Activated CD8-positive, alpha-beta memory T cell treated with anti-CD3 and anti-CD28 coated beads, Interleukin-2, amount 50 U/mL, for 1 hour (primary cell): ENCODE measurements around the gene NCAPG.

Experiments
- DNase-seq: peaks from one replicate; pipeline ENCODE4 v3.0.0-alpha.2; 2020; ENCODE audit errors: extremely low read depth

NCAPG gene

DNA sequence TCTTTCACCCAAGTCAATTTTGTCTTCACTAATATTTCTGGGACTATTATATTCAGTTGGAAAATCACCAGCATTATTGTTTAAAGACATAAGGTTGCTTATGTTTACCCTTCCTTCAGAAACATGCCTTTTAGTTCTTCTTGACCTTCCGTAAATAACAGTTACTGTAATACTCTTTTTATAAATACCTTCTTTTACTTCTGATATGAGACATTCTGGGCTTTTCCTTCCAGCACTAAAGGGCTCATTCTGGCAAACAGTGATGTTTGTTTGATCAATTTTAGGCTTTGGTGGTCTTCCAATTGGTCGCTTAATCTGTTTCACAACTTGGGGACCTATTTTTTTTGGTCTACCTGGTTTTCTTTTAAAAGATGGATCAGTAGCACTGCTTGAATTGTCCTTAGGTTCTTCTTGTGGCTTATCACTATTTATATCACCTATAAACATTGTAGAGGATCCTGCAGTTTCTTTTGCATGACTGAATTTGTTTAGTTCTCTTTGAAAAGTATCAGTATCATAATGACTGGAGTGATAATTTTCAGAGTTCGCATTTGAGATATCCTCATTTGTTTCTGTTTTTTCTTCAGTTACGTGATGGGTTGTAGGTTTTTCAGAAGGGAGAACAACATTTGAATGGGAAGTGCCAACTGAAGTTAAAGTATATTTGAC, 64.8 kb downstream of the NCAPG start:
- no peak for DNase-seq

DNA sequence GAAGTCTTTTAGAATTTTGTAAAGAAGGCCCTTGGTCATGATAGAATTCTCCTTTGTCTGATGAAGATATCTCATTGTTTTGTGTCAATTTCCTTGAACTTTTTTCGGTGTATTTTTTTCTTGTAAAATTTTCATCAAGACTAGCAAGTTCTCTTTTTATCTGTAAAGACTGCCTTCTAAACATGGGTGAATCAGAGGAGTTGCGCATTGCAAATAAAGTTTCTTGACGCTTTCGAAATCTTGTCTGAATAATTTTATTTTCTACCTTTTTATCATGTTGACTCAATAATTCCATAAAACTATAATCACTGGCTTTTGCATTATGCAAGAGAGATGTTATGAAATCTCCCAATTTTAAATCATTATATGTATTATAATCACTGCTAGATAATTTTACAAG, 66.2 kb downstream of the NCAPG start:
- no peak for DNase-seq

DNA sequence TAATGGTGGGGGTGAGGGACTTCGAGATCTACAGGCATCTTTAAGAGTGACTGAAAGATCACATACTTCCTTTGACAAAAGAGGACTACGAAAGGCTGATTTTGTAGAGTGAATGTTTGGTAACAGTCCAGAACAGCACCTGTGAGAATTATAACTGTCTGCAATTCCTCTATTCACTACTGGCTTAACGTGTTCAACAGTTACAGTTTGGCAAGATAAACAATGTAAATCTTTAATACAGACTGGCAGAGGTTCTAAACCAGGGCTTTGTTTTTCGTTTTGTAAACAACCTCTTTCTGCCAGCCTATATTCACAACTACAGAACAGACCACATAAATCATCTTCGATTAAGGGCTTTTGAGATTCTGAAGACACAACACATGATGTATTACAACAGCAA, 66.9 kb downstream of the NCAPG start:
- DNase-seq, result no peak

DNA sequence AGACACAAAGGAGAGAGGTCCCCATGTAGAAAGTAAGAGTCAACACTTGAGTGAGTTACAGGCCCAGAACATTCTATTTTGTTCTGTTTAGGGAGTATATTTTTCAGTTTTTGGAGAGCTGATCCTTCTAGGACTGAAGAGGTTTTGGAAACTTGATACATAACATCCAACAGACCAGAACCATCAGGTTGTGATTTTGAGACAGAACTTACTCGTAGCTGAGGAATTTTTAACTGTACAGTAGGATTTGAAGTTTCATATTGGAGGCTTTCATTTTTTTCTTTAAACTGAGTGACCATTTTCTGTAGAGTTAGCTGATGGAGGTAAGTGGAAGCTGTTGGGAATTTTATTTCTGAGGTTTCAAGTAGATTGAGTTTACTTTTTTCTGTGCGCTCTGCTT, 73.3 kb downstream of the NCAPG start:
- DNase-seq, result no peak

DNA sequence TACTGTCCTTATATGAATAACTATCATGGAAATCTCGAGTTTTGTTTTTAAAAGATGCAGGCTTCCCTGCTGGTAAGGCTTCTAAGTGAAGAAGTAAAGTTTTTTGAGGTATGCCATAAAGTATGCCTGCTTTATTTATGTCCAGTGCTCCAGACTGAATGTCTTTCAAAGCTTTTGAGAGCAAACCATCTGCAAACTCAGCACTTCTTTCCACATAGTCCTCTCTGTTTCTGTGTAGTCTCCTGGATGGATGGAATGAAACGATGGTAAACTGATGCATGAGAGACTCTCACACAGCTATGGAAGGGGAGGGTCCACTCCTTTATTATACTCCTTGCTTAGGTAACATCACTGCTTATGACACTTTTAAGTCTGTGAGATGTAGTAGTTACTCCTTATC, 73.7 kb downstream of the NCAPG start:
- DNase-seq, result no peak

DNA sequence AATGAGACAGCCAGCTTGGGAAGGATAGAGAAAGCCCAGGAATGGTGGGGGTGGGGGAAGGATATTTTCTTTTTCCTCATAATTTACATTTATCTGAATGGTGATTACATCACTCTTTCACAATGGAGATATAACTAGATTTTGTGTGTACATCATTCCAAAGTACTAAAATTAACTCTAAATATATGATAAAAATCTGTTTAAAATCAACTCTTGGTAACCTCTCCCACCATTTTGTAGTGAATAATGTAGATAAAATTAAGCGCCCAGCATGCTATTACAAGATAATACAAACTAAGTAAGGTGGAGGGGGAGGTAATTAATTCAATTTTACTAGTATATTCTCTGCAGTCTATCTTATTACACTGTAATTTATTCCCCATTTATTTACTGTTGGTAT, 78.9 kb downstream of the NCAPG start:
- no peak for DNase-seq

DNA sequence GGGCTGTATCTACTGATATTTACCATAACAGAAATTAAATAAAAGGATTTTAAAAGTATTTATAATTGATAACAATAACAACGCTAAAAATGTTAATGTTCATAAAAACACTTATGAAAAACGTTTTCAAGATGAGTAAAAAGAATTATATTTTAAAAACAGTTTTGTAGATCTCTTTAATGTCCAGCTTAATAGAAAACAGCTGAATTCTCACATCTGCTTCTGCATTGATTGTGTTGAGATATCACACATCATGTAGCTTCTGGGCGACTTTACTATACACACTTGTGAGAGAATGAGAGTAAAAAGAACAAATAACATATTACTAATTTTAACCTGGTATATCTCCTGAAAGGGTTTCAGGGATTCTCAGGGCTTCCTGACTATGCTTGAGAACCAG, 83.6 kb downstream of the NCAPG start:
- DNase-seq, result no peak
